Right lobe of liver (tissue), 4 donors: ENCODE measurements around the gene SLC9A7.

Source experiments
- CTCF ChIP-seq, 4 donors: fragments of 200-600 bp in 3 of 4; fragments of 450-650 bp in 1 of 4; IDR thresholded peaks; one replicate each; pipeline versions ENCODE4 v1.5.1 to v1.8.0; 2016 to 2022; ENCODE audit warnings: antibody characterized with exemption in 4 of 4, mild to moderate bottlenecking in 2 of 4
- POLR2A ChIP-seq: fragments of 450-650 bp; IDR thresholded peaks from one replicate; pipeline ENCODE4 v1.6.1; 2017; ENCODE audit warnings: antibody characterized with exemption, mild to moderate bottlenecking
- donor health status: DM: no; HTN: no; CAD: no.
- donor health status: DM: no; HTN: no; CAD: no.
- donor health status: DM: no; HTN: yes; CAD: no.

GRCh38 chrX:46737041-46737440 is 21.9 kb downstream of the SLC9A7 start:
- TF ChIP-seq CTCF (IDR thresholded peaks at IDR 0.05) (no peak), POLR2A (no peak)
